GM19397 (cell line): ENCODE measurements around the gene PLXND1.
"Not testable (repeated sequence)": the region's sequence is repeated elsewhere in the genome, so short reads cannot be mapped to it uniquely, and the experiment has no call there.

ENCODE experiments used
- ATAC-seq: cut with Tn5 transposase; IDR thresholded peaks from one replicate; pipeline ENCODE4 v1.9.1; 2021; ENCODE audit warnings: mild to moderate bottlenecking, moderate library complexity; ENCODE audit not compliant: unreplicated experiment

PLXND1 gene, protein sequence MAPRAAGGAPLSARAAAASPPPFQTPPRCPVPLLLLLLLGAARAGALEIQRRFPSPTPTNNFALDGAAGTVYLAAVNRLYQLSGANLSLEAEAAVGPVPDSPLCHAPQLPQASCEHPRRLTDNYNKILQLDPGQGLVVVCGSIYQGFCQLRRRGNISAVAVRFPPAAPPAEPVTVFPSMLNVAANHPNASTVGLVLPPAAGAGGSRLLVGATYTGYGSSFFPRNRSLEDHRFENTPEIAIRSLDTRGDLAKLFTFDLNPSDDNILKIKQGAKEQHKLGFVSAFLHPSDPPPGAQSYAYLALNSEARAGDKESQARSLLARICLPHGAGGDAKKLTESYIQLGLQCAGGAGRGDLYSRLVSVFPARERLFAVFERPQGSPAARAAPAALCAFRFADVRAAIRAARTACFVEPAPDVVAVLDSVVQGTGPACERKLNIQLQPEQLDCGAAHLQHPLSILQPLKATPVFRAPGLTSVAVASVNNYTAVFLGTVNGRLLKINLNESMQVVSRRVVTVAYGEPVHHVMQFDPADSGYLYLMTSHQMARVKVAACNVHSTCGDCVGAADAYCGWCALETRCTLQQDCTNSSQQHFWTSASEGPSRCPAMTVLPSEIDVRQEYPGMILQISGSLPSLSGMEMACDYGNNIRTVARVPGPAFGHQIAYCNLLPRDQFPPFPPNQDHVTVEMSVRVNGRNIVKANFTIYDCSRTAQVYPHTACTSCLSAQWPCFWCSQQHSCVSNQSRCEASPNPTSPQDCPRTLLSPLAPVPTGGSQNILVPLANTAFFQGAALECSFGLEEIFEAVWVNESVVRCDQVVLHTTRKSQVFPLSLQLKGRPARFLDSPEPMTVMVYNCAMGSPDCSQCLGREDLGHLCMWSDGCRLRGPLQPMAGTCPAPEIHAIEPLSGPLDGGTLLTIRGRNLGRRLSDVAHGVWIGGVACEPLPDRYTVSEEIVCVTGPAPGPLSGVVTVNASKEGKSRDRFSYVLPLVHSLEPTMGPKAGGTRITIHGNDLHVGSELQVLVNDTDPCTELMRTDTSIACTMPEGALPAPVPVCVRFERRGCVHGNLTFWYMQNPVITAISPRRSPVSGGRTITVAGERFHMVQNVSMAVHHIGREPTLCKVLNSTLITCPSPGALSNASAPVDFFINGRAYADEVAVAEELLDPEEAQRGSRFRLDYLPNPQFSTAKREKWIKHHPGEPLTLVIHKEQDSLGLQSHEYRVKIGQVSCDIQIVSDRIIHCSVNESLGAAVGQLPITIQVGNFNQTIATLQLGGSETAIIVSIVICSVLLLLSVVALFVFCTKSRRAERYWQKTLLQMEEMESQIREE (N-terminal part only)

DNA sequence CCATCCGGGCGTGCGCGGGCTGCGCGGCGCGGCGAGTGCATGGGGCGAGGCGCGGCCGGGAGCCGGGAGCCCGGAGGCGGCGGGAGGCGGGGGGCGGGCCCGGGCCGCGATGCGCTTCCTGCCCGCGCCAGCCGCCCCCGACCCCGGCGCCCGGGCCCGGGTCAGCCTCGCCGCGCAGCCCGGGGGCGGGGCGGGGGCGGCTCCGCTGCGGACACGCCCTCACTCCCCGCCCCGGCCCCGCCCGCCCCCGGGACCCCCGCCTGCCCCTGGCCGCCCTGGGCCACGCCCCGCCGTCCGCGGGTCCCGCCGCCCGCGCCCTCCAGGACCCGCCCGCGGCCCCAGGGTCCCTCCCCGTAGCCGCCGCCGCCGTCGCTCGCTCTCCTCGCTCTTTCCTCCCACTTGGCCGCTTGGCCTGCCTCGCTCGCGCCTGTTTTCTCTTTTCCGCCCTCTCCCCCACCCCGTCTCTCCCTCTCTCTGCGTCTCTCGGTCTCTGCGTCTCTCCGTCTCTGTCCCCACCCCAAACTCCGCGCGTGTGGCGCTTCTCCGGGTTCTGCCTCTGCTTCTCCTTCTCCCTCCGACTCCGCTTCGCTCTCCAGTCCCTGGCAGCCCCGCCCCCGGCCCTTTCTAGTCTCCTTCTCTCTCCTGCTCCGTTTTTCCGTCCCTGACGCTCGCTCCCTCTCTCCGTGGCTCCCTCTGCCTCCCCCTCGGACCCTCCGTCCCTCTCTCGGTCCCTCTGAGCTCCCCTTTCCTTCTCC lies at the start of gene PLXND1:
Gene PLXND1, minus strand, starts transcription at position 41 of the 755 bp plus-strand sequence. Its CDS starts 37 bp downstream, at position 4.
- no peak for ATAC-seq

DNA sequence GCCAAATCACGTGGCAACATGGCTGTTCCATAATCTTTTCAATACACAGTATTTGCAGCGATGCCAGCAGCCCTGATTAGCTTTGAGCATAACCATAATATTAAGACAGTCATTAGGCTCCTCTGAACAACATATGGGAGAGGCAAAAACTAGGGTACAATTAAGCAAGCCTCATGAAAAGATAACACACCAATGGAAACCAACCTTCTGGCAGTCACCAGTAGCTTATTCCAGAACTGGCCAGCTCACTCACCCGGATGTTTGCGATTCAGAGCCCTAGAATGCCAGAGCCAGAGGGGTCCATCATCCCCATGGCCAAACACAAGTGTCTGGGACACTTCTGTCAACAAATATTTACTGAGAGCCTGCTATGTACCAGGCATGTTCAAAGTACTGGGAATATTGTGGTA lies 48.8 kb upstream of the PLXND1 start:
- ATAC-seq, result no peak

DNA sequence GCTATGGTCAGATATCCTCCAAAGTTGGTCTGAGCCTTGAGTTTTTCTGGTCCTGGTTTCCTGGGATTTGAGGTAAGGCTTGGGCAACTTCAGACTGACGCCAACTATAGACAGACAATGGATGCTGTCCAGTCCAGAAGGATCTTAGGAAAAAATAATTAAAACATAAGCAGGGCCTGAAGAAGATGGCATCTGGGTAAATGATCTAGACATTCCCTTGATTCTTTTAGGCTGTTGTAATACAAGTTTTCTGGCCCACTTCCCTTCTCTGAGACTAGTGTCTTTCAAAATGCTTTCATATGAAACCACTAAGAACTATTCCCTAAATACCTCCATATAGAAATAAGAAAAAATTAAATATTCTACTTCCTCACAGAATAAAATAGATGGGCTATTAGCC lies 47.7 kb upstream of the PLXND1 start:
- ATAC-seq, result no peak

DNA sequence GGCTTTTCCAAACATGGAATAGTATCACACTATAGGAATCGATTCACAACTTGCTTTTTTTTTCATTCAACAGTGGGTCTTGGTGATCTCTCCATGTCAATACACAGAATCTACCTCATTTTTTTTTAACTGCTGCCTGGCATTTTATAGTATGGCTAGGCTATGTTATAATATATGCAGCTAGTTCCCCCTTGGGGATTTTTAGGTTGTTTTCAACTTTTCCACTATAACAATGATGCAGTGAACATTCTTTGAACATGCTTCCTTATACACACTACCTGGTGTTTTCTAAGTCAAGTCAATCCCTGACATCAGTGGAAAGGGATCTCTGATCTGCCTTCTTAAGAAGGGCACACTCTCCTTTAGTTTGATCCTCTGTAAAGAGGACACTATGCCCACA lies 46.5 kb upstream of the PLXND1 start:
- no peak for ATAC-seq

DNA sequence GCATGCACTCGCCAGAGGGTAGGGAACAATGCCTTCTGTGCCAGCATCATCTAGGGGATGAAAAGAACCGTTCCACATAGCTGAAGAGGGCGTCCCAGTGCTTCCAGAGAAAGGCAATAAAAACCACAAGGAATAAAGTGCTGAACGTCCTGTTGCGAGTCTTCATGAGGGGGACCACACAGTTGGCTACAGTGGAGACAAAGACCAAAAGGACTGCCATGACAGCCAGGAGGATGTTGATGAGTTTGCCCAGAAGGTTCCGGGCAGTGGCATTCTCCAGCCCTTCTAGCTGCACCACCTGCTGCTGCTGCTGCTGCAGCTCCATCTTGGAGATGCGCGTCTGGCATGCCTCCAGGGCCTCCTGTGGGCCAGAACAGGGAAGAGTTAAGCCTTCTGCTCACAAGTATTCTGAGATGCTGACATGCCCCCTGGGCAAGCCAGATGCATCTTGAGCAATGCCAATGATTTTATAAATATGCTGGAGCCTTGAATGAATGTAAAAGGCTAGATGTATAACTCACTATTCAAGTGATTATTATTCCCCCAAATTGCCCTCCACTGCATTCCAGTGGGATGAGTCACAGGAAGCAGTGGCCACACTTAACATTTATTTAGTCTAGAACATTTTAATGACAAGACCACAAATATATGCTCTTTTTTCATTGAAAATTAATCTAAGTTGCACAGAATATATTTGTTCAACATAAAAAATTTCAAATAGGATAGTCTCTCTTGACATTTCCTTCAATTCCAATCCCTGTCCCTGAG lies 45.1 kb upstream of the PLXND1 start:
- no peak for ATAC-seq

DNA sequence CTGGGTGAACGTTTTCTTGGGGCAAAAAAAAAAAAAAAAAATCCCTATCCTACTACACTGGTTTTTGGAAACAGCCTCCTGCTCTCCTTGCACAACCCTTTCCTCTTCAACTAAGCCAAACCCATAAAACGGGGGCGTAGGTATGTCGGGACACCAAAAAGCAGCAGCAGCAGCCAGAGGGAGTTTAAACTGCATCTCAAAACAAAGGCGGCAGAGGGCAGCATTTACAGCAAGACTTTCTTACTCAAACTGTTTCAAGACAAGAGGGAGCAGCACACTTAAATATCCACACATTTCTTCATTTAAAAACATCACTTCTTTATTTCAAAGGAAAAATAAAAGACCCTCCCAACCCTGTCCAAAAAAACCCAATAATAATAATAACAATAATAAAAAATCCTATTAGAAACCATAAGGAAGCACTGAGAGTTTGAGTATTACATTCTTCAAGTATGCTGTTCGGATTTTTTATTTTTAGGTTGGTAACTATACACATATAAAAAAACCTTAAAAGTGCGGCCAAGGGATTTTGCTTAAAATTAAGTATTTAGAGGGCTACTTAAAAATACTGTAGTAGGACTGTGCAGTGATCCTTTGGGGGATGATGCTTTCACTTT lies 43.9 kb upstream of the PLXND1 start:
- no peak for ATAC-seq

DNA sequence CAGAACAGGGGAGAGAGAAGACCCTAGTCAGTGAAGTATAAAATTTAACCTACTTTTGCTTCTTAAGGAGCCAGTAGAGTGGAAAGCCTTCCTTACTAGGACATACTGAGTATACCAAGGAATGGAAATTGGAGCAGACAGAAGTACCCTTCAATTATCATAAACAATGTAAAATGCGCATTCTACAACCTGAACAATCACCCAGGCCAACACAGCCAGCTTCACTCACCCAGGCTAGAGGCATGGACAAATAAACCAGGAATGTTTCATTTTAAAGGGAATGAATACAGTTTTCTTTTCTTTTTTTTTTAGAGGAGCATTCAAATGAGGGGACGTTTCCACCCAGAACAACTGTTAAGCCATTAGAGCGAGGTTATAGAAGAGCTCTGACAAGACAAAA lies 41.9 kb upstream of the PLXND1 start:
- no peak for ATAC-seq

DNA sequence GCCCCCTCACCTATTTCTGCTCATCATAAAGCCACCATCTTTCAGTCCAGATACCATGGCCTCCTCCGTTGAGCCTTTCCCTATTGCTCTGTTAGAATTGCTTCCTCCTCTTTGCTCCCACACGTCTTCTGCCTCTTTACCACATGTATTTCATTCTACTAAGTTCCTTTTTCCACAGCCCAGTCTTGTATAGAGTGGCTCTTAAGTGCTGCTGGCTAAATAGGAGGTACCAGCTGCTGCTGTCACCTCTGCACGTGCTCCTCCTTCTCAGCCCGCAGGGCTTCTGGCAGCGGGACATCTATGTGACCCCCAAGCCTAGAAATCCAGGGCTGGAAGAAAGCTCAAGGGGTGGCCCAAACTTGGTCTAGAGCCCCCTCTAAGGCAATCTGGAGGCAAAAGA lies 38.8 kb upstream of the PLXND1 start:
- no peak for ATAC-seq

DNA sequence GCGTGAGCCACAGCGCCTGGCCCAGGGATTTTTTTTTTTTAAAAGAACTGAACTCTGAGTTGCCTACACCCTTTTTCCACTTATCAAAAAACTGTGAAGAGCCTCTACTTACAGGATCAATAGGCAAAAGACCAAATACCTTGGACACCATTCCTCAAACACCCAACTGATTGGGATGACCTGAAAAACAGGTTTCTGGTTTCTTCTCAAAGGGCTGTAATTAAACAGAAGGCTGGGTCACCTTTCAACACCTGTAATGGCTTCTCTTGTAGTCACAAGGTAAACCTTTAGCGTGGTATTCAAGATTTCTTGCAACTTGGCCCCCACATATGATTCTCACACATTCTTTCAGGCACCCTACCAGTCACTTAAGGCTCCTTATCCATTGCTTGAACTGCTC lies 38.4 kb upstream of the PLXND1 start:
- no peak for ATAC-seq

DNA sequence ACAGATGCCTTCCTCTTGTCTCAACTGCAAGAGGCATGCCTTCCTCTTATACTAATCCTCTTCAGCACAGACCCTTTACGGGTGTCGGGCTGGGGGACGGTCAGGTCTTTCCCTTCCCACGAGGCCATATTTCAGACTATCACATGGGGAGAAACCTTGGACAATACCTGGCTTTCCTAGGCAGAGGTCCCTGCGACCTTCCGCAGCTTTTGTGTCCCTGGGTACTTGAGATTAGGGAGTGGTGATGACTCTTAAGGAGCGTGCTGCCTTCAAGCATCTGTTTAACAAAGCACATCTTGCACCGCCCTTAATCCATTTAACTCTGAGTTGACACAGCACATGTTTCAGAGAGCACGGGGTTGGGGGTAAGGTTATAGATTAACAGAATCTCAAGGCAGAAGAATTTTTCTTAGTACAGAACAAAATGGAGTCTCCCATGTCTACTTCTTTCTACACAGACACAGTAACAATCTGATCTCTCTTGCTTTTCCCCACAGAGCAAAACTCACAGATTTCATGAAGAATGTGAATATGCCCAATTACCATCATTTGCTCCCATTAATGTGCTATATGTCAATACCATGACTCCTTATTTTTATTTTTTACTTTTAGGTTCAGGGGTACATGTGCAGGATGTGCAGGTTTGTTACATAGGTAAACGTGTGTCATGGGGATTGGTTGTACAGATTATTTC lies 35.2 kb upstream of the PLXND1 start:
- not testable (repeated sequence) for ATAC-seq

DNA sequence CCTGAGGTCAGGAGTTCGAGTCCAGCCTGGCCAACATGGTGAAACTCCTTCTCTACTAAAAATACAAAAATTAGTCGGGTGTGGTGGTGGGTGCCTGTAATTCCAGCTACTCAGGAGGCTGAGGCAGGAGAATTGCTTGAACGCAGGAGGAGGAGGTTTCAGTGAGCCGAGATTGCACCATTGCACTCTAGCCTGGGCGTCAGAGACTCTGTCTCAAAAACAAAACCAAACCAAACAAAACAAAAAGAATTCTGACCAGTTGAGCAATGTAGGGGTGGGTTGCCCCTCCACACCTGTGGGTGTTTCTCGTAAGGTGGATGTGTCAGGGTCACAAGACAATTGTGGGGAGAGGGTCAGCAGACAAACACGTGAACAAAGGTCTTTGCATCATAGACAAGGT lies 34.5 kb upstream of the PLXND1 start:
- not testable (repeated sequence) for ATAC-seq

DNA sequence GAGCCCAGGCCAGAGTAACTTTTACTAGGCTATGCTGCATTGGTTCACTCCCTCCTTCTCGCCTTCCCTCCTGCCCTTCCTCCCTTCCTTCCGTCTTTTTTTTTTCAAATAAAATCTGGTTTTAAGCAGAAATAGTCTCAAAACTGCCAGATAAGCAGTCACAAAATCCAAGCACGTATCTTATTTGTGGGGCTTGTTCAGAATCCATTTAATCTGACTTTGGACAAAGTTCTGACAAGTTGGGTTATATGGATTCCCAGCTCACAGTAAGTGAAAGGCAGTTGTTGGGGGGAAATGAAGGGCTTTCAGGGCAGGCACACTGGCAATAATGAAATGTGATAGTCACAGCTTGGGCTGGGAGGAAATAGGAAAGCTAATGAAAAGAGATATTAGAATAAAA lies 32.0 kb upstream of the PLXND1 start:
- ATAC-seq, result no peak

DNA sequence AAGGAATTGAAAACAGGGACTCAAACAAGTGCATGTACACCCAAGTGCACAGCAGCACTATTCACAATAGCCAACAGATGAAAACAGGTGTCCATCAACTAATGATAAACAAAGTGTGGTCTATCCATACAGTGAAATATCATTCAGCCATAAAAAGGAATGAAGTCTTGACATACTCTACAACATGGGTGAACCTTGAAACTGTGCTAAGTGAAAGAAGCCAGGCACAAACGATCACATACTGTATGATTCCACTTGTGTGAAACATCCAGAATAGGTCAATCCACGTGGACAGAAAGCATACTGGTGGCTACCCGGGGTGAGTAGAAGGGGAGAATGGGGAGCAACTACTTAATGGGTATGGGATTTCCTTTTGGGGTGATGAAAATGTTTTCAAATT lies 29.6 kb upstream of the PLXND1 start:
- ATAC-seq, result no peak

DNA sequence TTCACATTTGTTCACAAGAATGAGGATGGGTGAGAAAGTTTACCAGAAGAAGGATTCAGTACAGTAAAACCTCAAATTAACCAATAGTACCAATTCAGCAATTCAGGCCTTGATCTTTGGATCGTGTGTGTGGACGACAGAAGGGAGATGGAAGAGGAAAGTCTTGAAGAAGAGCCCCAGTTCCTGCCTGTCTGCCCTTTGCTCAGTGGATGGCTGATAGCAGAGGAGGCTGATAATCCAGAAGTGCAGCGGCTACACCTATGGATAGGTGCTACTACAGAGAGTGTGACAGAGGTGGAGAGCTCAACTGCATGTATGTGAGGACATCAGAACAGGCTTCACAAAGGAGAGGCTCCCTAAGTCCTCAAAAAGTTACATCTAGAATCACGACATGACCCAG lies 29.2 kb upstream of the PLXND1 start:
- ATAC-seq, result no peak

DNA sequence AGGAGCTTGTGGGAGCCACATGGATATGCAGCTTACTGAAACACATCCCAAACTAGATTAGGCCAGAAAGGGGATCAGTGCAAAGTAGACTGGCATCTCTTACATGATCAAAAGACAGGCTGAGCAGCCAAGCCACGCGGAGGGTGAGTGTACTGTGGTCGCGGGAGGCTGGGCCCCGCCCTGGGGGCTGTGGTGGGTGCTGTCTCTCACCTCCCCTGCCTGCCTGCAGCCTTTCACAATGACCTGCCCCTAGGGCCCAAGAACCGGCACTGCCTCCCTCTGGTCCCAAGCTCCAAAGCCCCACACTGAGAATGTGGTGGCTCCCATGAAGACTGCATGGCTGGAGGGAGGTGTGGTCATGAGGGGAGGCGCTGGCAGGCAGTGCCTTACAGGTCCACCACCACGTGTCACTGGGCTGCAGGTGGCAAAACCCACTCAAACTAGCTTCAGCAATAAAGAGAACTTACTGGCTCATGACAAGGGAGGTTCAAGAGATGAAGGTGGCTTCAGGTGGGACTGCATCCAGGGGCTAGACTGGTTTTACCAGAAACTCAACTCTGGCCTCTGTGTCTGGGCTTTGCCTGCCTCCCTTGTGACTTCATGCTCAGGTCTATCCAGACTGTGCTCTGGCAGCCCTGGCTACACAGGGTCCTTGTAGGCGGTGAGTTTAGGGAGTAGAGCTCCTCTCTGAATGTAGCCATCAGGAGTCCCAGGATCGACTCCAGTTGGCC lies 27.4 kb upstream of the PLXND1 start:
- no peak for ATAC-seq

DNA sequence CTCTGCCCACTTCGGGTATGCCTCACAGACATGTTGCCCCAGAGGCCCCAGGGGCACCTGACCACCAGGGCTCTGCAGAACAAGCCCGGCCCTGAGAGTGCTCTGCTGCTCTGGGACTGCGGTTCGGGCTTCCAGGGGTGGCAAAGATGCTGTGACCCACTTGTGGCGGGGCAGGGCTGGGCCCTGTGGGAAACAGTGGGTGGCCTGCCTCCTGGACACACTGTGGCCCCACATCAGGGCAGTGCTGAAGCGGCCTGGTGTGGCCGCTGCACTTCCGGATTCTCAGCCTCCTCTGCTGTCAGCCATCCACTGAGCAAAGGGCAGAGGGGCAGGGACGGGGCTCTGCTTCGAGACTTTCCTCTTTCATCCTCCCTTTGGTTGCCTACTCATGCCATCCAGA lies 26.5 kb upstream of the PLXND1 start:
- ATAC-seq, result no peak

DNA sequence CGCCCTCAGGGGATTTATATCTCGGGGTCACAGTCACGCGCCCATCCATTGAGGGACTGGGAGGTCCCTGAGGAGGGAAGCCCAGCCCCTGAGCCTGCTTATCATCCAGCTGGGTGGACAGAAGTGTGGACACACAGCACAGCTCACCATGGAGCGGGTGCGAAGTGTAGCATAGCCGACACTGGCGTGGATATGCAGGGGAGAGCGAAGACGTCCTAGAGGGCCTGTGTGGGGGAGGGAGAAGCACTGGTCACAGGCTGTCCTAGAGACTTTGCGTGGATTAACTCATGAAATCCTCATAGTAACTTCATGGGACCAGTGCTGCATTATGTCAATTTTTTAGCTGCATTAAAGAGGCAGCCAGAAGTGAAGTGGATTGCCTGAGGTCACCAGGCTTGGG lies 26.1 kb upstream of the PLXND1 start:
- ATAC-seq, result no peak

DNA sequence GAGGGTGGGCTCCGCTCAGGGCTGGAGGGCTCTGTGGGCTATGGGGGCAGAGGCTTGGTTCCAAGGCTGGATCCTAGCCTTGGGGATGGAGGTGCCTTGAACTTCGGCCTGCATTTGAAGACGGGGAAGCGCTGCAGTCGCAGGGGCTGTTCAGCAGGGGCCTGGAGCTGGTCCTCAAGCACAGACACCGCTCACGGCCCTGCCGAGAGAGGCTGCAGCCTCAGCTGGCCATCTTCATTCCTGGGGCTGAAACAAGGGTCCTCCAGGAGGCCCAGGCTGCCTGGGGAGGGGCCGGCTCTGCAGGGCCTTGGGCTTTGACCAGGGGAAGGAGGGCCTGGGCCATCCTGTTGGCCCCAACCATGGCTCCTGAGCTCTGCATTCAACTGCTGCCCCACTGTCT lies 25.6 kb upstream of the PLXND1 start:
- no peak for ATAC-seq
